ENCODE measurements around the gene PLEKHG4B.

GRCh38 chr5:184471-184870 is 92.5 kb downstream of the PLEKHG4B start:
- TF ChIP-seq POLR2A (IDR thresholded peaks at IDR 0.05) (no peak), CTCF (IDR thresholded peaks at IDR 0.05) (no peak)
